H1 (cell line): ENCODE data around the gene NT5DC3. TPM values are rescaled to one million over a fixed set of nuclear protein-coding genes. Genes with fewer than 3 reads are reported as not detected.

Source experiments
- CTCF ChIA-PET: fragments of 300-600 bp; sonication (Branson Sonifier 250); formaldehyde crosslinking; loops from one replicate; lab custom pipeline; 2021; ENCODE audit not compliant: partially characterized antibody; lab: Charles Lee
- POLR2A ChIA-PET: fragments of 300-600 bp; sonication (Branson Sonifier 250); formaldehyde crosslinking; loops from one replicate; lab custom pipeline; 2021; ENCODE audit warnings: inconsistent platforms; ENCODE audit not compliant: partially characterized antibody; lab: Charles Lee
- DNase-seq, 2 experiments: peaks; one replicate each; pipeline versions ENCODE4 v3.0.0 to v3.0.0-alpha.2; 2010 to 2022; ENCODE audit warnings: low spot score in 2 of 2, low read depth in 1 of 2, mixed read lengths in 1 of 2
- FAIRE-seq: peaks from 2 replicates; lab custom pipeline; 2011; peaks lifted over from hg19 to GRCh38; lab: Jason Lieb, UNC
- H2AFZ ChIP-seq: 2 replicates; pipeline ENCODE4 v1.8.1; 2012; ENCODE audit warnings: low read length, inconsistent platforms
- H2AK5ac ChIP-seq: 2 replicates; pipeline ENCODE4 v1.6.1; 2013; ENCODE audit warnings: low read depth, low read length
- H2BK120ac ChIP-seq: replicated peaks from 2 replicates; pipeline ENCODE3; 2013; ENCODE audit warnings: low read depth, low read length, inconsistent platforms
- H2BK12ac ChIP-seq: 2 replicates; pipeline ENCODE4 v1.6.1; 2013; ENCODE audit warnings: low read depth, low read length
- H2BK15ac ChIP-seq: 2 replicates; pipeline ENCODE4 v1.6.1; 2013; ENCODE audit warnings: low read length
- H2BK20ac ChIP-seq: 2 replicates; pipeline ENCODE4 v1.6.1; 2013; ENCODE audit warnings: low read length
- H2BK5ac ChIP-seq: 2 replicates; pipeline ENCODE4 v1.6.1; 2013; ENCODE audit warnings: low read depth, low read length
- H3K14ac ChIP-seq: 2 replicates; pipeline ENCODE4 v1.6.1; 2013; ENCODE audit warnings: inconsistent platforms; ENCODE audit not compliant: insufficient read length
- H3K18ac ChIP-seq: 2 replicates; pipeline ENCODE4 v1.6.1; 2013; ENCODE audit warnings: low read length; ENCODE audit errors: extremely low read depth
- H3K23ac ChIP-seq: 2 replicates; pipeline ENCODE4 v1.6.1; 2013; ENCODE audit warnings: inconsistent platforms; ENCODE audit not compliant: insufficient read length
- H3K23me2 ChIP-seq: 2 replicates; pipeline ENCODE4 v1.6.1; 2013; ENCODE audit warnings: low read depth, low read length
- H3K27ac ChIP-seq: 2 replicates; pipeline ENCODE4 v1.6.1; 2011; ENCODE audit warnings: low read depth, low read length, inconsistent platforms
- H3K27me3 ChIP-seq, 4 experiments: replicated peaks in 1 of 4; 1 replicate in 1 of 4; 2 replicates in 3 of 4; pipeline versions ENCODE4 v1.6.1 to v1.8.1; 2011 to 2013; ENCODE audit warnings: low read length in 3 of 4, mild to moderate bottlenecking in 3 of 4, inconsistent platforms in 2 of 4, mixed read lengths in 2 of 4, moderate library complexity in 1 of 4; ENCODE audit not compliant: control insufficient read depth in 3 of 4, insufficient read depth in 3 of 4; ENCODE audit errors: extremely low read depth in 1 of 4
- H3K36me3 ChIP-seq, 4 experiments: 2 replicates each; pipeline versions ENCODE4 v1.6.1 to v1.8.1; 2011 to 2013; ENCODE audit warnings: mild to moderate bottlenecking in 4 of 4, low read length in 3 of 4, moderate library complexity in 2 of 4, control low read depth in 1 of 4, inconsistent platforms in 1 of 4; ENCODE audit not compliant: insufficient read depth in 4 of 4, control insufficient read depth in 2 of 4
- H3K4ac ChIP-seq: replicated peaks from 2 replicates; pipeline ENCODE3; 2013; ENCODE audit warnings: low read length, low read depth, mixed read lengths, inconsistent platforms; ENCODE audit not compliant: insufficient read length
- H3K4me1 ChIP-seq, 4 experiments: replicated peaks in 1 of 4; 1 replicate in 1 of 4; 2 replicates in 3 of 4; pipeline versions ENCODE4 v1.6.1 to v1.8.1; 2011 to 2013; ENCODE audit warnings: low read length in 3 of 4, inconsistent platforms in 2 of 4, mixed read lengths in 1 of 4; ENCODE audit not compliant: insufficient read depth in 4 of 4, control insufficient read depth in 3 of 4
- H3K4me2 ChIP-seq, 2 experiments: 2 replicates each; pipeline versions ENCODE4 v1.6.1 to v1.8.1; 2011 to 2013; ENCODE audit warnings: low read depth in 2 of 2, low read length in 2 of 2, control low read depth in 1 of 2, inconsistent platforms in 1 of 2, mild to moderate bottlenecking in 1 of 2; ENCODE audit not compliant: insufficient read depth in 1 of 2
- H3K4me3 ChIP-seq, 4 experiments: fragments of 200-600, 300-600 bp in 1 of 4; sonication (generic), shearing (Covaris generic), sonication (Bioruptor Twin) in 1 of 4; 2 replicates each; pipeline versions ENCODE4 v1.5.1 to v1.8.1; 2011 to 2016; ENCODE audit warnings: low read length in 4 of 4, low read depth in 3 of 4, control low read depth in 2 of 4, inconsistent platforms in 2 of 4, mild to moderate bottlenecking in 2 of 4, mixed read lengths in 1 of 4, moderate library complexity in 1 of 4; ENCODE audit not compliant: insufficient read depth in 2 of 4; ENCODE audit errors: extremely low read depth in 1 of 4
- H3K56ac ChIP-seq: replicated peaks from 2 replicates; pipeline ENCODE3; 2013; ENCODE audit warnings: low read depth, mild to moderate bottlenecking, mixed read lengths, low read length, inconsistent platforms; ENCODE audit not compliant: insufficient read length
- H3K79me1 ChIP-seq: 2 replicates; pipeline ENCODE4 v1.6.1; 2013; ENCODE audit warnings: low read depth, low read length, control low read depth
- H3K79me2 ChIP-seq, 2 experiments: 2 replicates each; pipeline versions ENCODE4 v1.6.1 to v1.8.1; 2012 to 2013; ENCODE audit warnings: low read length in 2 of 2, mild to moderate bottlenecking in 2 of 2, inconsistent platforms in 1 of 2; ENCODE audit not compliant: insufficient read depth in 2 of 2, control insufficient read depth in 1 of 2
- H3K9ac ChIP-seq, 4 experiments: replicated peaks in 1 of 4; 1 replicate in 1 of 4; 2 replicates in 3 of 4; pipeline versions ENCODE4 v1.6.1 to v1.8.1; 2011 to 2013; ENCODE audit warnings: low read depth in 3 of 4, low read length in 3 of 4, control low read depth in 2 of 4, mild to moderate bottlenecking in 2 of 4, moderate library complexity in 2 of 4, inconsistent platforms in 1 of 4; ENCODE audit errors: extremely low read depth in 1 of 4
- H3K9me3 ChIP-seq, 2 experiments: 2 replicates each; pipeline versions ENCODE4 v1.6.1 to v1.8.1; 2012 to 2013; ENCODE audit warnings: mild to moderate bottlenecking in 2 of 2, moderate library complexity in 2 of 2, control low read depth in 1 of 2, inconsistent platforms in 1 of 2, low read depth in 1 of 2, low read length in 1 of 2, mixed read lengths in 1 of 2; ENCODE audit not compliant: insufficient read depth in 2 of 2
- H4K20me1 ChIP-seq, 2 experiments: replicated peaks in 1 of 2; 2 replicates each; pipeline versions ENCODE3 to v1.8.1; 2011 to 2013; ENCODE audit warnings: inconsistent platforms in 2 of 2, low read length in 2 of 2, mild to moderate bottlenecking in 1 of 2; ENCODE audit not compliant: insufficient read depth in 2 of 2, control insufficient read depth in 1 of 2
- H4K5ac ChIP-seq: 2 replicates; pipeline ENCODE4 v1.6.1; 2013; ENCODE audit warnings: low read length, low read depth, mixed read lengths, inconsistent platforms; ENCODE audit not compliant: insufficient read length
- H4K8ac ChIP-seq: 2 replicates; pipeline ENCODE4 v1.8.0; 2013; ENCODE audit warnings: mild to moderate bottlenecking, moderate library complexity, low read length, inconsistent platforms; ENCODE audit not compliant: insufficient read depth; ENCODE audit errors: extremely low read depth
- H4K91ac ChIP-seq: replicated peaks from 2 replicates; pipeline ENCODE3; 2013; ENCODE audit warnings: low read length, mixed read lengths, inconsistent platforms; ENCODE audit not compliant: insufficient read length
- ATF3 ChIP-seq: IDR thresholded peaks from 2 replicates; pipeline ENCODE4 v1.6.1; 2011; ENCODE audit warnings: low read depth, mild to moderate bottlenecking, low read length; ENCODE audit not compliant: insufficient read depth
- CHD1 ChIP-seq: IDR thresholded peaks from 2 replicates; pipeline ENCODE4 v1.6.1; 2012; ENCODE audit warnings: low read depth, low read length, improper control_type of control experiment
- CTBP2 ChIP-seq: IDR thresholded peaks from 2 replicates; pipeline ENCODE4 v1.7.0; 2011; ENCODE audit warnings: borderline replicate concordance, mild to moderate bottlenecking, moderate library complexity, mixed read lengths, low read length; ENCODE audit not compliant: insufficient read depth, insufficient read length
- GTF2F1 ChIP-seq: IDR thresholded peaks from 2 replicates; pipeline ENCODE4 v1.6.1; 2012; ENCODE audit warnings: low read depth, low read length, improper control_type of control experiment, borderline replicate concordance
- MAFK ChIP-seq: IDR thresholded peaks from 2 replicates; pipeline ENCODE4 v1.6.1; 2012; ENCODE audit warnings: low read depth, mild to moderate bottlenecking, improper control_type of control experiment, low read length
- NANOG ChIP-seq: IDR thresholded peaks from 2 replicates; pipeline ENCODE4 v1.6.1; 2011; ENCODE audit warnings: low read length, low read depth, mild to moderate bottlenecking, inconsistent platforms; ENCODE audit not compliant: insufficient read depth, poor library complexity, severe bottlenecking
- RBBP5 ChIP-seq: IDR thresholded peaks from 2 replicates; pipeline ENCODE4 v1.7.1; 2012; ENCODE audit warnings: low read depth, mild to moderate bottlenecking, inconsistent platforms, low read length, moderate library complexity, borderline replicate concordance
- RXRA ChIP-seq: IDR thresholded peaks from 2 replicates; pipeline ENCODE4 v1.6.1; 2011; ENCODE audit warnings: low read depth, mild to moderate bottlenecking, low read length, moderate library complexity; ENCODE audit not compliant: insufficient read depth
- SIRT6 ChIP-seq: IDR thresholded peaks from one replicate; pipeline ENCODE4 v1.7.1; 2012; ENCODE audit warnings: low read length, inconsistent platforms
- SP1 ChIP-seq: IDR thresholded peaks from 2 replicates; pipeline ENCODE4 v1.6.1; 2011; ENCODE audit warnings: low read depth, low read length
- TAF7 ChIP-seq: optimal IDR thresholded peaks from 2 replicates; pipeline ENCODE3; 2011; ENCODE audit warnings: low read depth, mild to moderate bottlenecking, inconsistent platforms, low read length, moderate library complexity, borderline replicate concordance
- polyA plus RNA-seq, 7 experiments: library from polyadenylated mRNA; depleted of rRNA in 3 of 7; stranded (reverse) in 5 of 7; unstranded in 2 of 7; fragments of >200 nt in 5 of 7; fragments of 200-250 nt in 2 of 7; gene quantifications; 1 replicate in 5 of 7; 2 replicates in 1 of 7; 4 replicates in 1 of 7; pipeline versions ENCODE4 v1.2.1 to v1.2.3, GENCODE V29; 2011 to 2013; ENCODE audit warnings: missing spikeins in 2 of 7, mixed read lengths in 2 of 7
- total RNA-seq: library from RNA; stranded (reverse); fragmentation: NEBNext Ultra II Directional; extraction: Animal tissue kit (Norgen Biotek cat#: 25700); gene quantifications from 2 replicates; pipeline ENCODE4 v1.2.1, GENCODE V29; 2021
- TF ChIP-seq, protein P1 (sequence below): IDR thresholded peaks from 2 replicates; pipeline ENCODE4 v1.6.1; 2012; ENCODE audit warnings: low read length, inconsistent platforms

The NT5DC3 gene
- total and polyA plus RNA-seq, 2 of the 8 experiments (the other 6 are each of a cell fraction or from before 2014, with no cell fraction given), result 5.4 to 14.8 TPM

- no peak overlapping the region for H3K4me2 ChIP-seq
- H3K18ac ChIP-seq, result no peak overlapping the region
- H2BK15ac ChIP-seq, result no peak overlapping the region
- POLR2A ChIA-PET, result interaction anchor here (1.0 kb wide), 1 partner anchor 11 kb away, joined by 5 read pairs; no protein-coding TSS in a partner anchor
- H3K4me3 ChIP-seq, result no peak overlapping the region
- no peak overlapping the region for H4K8ac ChIP-seq
- peaks cover 0 to 3% (median 0%) of the 10 kb centered on the region in 4 experiments; a peak in 1 of 7 replicates for H3K4me1 ChIP-seq
- H3K27ac ChIP-seq, result no peak overlapping the region
- H3K14ac ChIP-seq, result no peak overlapping the region
- no peak for TF ChIP-seq GTF2F1
- no peak for TF ChIP-seq SIRT6
- no peak for TF ChIP-seq MAFK
- no peak for TF ChIP-seq SP1
- TF ChIP-seq, protein P1, sequence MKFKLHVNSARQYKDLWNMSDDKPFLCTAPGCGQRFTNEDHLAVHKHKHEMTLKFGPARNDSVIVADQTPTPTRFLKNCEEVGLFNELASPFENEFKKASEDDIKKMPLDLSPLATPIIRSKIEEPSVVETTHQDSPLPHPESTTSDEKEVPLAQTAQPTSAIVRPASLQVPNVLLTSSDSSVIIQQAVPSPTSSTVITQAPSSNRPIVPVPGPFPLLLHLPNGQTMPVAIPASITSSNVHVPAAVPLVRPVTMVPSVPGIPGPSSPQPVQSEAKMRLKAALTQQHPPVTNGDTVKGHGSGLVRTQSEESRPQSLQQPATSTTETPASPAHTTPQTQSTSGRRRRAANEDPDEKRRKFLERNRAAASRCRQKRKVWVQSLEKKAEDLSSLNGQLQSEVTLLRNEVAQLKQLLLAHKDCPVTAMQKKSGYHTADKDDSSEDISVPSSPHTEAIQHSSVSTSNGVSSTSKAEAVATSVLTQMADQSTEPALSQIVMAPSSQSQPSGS, result no peak
- TF ChIP-seq TAF7, result no peak
- no peak for TF ChIP-seq CTBP2
- TF ChIP-seq CHD1, result no peak
- no peak for TF ChIP-seq RBBP5
- no peak for TF ChIP-seq ATF3
- no peak for TF ChIP-seq NANOG
- no peak for TF ChIP-seq RXRA
- peaks cover 0 to 60% of the 10 kb centered on the region in 2 experiments; a peak in 2 of 4 replicates for H3K79me2 ChIP-seq
- H3K23ac ChIP-seq, result no peak overlapping the region
- no peak overlapping the region for H2AFZ ChIP-seq
- H3K79me1 ChIP-seq, result 0 out of 2 replicates have a peak, but pooled peaks cover 2% of the 10 kb centered on the region
- H3K27me3 ChIP-seq, result no peaks in the 10 kb centered on the region
- H3K9me3 ChIP-seq, result no peaks in the 10 kb centered on the region
- peaks cover 0 to 3% of the 10 kb centered on the region in 2 experiments for H4K20me1 ChIP-seq
- no peaks in the 10 kb centered on the region for H3K36me3 ChIP-seq
- FAIRE-seq (no peak), DNase-seq (no peak)
- no peak overlapping the region for H2BK5ac ChIP-seq
- no peak overlapping the region for H3K4ac ChIP-seq
- no peak overlapping the region for H3K9ac ChIP-seq
- H3K56ac ChIP-seq, result no peak overlapping the region
- H2BK120ac ChIP-seq, result no peak overlapping the region
- no peak overlapping the region for H2AK5ac ChIP-seq
- H4K91ac ChIP-seq, result no peak overlapping the region
- CTCF ChIA-PET, result interaction anchor here (0.6 to 1.2 kb wide), 3 partner anchors 8 to 76 kb away, joined by 3 read pairs; no protein-coding TSS in a partner anchor
- H3K23me2 ChIP-seq, result no peaks in the 10 kb centered on the region
- no peak overlapping the region for H2BK12ac ChIP-seq
- H2BK20ac ChIP-seq, result no peak overlapping the region
- no peak overlapping the region for H4K5ac ChIP-seq
Observed at GRCh38 chr12:103829092-103829491, 11.9 kb downstream of the NT5DC3 start.
